ENCODE measurements around the gene GALNT2. TPM values are rescaled to one million over a fixed set of nuclear protein-coding genes. Genes with fewer than 3 reads are reported as not detected.

GALNT2 gene
- total RNA-seq, 4 donors from 2014 or later, result 41.7 to 56.4 (median 50.7) TPM

DNA sequence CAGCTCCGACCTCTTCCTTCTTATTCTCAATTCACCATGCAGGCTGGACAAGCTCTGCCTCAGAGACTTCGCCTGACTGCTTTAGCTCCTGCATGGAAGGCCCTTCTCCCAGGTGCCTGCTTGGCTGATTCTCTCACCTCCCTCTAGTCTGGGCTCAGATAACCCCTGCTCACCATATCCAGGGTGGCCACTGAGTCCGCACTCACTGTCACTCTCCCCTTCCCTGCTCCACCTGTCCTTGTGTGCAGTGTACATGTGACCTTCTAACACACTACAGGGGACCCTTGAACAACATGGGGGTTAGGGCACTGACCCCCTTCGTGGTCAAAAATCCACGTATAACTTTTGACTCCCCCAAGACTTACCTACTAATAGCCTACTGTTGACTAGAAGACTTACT, 14.4 kb upstream of the GALNT2 start:
- TF ChIP-seq, protein P1, sequence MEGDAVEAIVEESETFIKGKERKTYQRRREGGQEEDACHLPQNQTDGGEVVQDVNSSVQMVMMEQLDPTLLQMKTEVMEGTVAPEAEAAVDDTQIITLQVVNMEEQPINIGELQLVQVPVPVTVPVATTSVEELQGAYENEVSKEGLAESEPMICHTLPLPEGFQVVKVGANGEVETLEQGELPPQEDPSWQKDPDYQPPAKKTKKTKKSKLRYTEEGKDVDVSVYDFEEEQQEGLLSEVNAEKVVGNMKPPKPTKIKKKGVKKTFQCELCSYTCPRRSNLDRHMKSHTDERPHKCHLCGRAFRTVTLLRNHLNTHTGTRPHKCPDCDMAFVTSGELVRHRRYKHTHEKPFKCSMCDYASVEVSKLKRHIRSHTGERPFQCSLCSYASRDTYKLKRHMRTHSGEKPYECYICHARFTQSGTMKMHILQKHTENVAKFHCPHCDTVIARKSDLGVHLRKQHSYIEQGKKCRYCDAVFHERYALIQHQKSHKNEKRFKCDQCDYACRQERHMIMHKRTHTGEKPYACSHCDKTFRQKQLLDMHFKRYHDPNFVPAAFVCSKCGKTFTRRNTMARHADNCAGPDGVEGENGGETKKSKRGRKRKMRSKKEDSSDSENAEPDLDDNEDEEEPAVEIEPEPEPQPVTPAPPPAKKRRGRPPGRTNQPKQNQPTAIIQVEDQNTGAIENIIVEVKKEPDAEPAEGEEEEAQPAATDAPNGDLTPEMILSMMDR (IDR thresholded peaks at IDR 0.05; ENCODE audit: low read depth), result no peak

DNA sequence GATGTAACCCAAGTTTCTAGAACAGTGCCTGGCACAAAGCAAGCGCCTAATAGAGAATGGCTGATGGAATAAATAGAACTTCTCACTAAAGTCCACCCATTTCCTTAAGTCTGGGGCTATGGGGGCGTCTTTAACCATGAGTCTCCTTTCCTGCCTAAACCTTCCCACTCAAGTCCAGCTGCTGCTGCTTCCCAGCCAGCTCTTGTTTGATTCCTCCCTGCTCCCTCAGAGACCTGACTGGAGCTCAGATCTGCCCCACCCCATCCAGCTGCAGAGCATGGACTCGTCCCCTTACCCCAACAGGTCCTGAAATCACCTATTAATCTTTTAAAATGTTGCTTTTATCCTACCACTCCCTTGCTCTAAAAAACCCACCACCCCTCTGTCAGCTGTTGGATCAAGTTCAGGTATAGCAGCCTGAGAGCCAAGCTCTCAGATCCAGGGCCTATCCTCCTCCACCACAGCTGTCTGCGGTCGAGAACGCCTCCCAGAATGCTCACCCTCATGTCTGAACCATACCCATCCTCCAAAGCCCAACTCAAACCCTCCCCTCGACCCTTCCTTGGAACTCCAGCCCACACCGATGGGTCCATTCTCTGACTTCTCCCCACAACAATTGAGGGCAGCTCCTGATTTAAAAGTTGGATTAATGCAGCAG, 12.8 kb upstream of the GALNT2 start:
- TF ChIP-seq, protein P1 (IDR thresholded peaks at IDR 0.05; ENCODE audit: low read depth), result no peak

DNA sequence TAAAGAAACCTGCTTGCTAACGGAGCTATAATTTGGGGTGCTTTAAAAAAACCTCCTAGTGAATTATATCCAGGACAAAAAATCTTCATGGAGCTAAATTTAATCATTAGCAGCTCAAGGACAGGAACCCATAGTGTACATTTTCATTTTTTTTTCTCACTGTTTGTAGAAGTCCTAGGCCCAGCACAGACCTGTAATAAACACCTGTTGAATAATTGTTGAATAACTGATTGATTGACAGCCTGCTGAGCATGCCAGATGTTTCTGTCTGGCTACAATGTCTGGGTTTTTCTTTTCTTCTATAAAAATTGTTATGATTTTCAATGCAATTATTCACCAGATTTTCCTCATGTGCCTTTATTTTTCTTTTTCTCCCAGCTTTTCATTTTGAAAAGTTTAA, 10.9 kb upstream of the GALNT2 start:
- TF ChIP-seq, protein P1 (IDR thresholded peaks at IDR 0.05; ENCODE audit: low read depth), result no peak

DNA sequence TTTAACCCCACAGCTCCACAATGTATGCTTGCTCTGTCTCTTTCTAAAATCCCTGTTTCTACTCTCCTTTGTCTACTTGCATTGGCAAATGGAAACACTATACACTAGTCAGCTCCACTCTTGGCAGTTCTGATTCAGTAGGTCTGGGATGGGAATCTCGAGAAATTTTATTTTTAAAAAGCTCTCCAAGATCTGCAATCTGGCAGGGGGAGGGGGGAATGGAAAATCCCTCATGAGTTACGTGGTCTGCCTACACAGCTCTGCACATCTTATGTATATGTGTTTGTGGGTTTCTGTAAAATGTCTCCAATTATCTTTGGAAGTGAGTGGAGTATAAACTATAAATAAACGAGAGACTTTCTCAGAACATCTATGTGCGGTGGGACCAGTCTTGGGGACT, 9.9 kb upstream of the GALNT2 start:
- TF ChIP-seq, protein P1 (IDR thresholded peaks at IDR 0.05; ENCODE audit: low read depth), result no peak

DNA sequence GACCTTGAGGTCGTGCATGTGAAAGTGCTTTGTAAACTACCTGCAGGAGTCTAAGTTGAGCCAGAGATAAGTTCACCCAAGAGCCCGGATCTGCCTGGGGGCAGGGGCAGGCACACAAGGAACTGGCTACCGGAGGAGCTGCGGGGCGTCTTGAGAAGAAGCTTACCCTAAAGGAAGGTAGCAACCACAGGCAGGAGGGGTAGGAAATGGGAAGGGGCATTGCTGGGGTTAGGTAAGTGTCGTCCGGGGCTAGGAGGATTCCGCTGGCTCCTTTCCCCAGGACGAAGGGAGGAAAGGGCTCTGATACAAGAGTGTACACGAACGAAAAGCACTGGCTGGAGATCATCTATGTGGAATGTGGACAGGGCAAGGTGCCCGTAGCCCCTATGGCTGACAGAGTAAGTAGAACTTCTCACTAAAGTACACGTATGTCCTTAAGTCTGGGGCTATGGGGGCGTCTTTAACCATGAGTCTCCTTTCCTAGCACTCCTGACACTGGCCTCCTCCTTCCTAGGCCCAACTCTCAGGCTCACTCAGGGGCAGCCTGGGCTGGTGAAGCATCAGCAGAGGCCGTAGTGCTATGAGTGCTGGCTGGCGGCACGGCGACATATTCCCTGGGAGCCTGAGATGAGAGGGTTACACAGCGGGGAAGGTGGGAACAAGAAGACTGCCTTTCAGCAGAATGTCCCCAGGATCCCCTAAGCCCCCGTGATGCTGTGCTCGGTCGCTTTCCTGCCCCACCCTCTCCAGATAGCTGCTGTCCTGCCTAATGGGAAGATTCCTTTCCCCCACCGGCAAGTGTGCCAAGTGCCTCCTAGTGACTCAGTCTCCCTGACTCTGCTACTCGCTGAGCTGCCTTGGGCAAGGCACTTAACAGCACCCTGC, 9.1 kb upstream of the GALNT2 start:
- TF ChIP-seq, protein P1 (IDR thresholded peaks at IDR 0.05; ENCODE audit: low read depth), result no peak

DNA sequence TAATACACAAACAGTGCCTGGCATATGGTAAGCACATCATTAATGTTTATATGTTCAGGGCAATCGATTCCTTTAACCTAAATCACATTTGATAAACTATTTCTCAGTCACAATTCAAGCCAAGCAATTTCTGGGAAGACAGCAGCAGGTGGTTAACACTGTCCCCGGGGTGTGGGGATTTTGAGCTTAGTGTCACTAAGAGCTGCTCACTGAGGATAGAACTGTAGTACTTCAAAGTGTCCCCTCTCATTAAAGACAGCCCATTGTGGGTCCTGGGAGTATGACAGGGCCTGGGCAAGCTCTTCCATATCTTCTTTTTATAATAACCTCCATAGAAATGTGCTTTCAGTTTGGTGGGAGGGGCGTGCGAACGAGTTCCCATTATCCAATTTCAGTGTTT, 8.4 kb upstream of the GALNT2 start:
- TF ChIP-seq, protein P1 (IDR thresholded peaks at IDR 0.05; ENCODE audit: low read depth), result no peak

DNA sequence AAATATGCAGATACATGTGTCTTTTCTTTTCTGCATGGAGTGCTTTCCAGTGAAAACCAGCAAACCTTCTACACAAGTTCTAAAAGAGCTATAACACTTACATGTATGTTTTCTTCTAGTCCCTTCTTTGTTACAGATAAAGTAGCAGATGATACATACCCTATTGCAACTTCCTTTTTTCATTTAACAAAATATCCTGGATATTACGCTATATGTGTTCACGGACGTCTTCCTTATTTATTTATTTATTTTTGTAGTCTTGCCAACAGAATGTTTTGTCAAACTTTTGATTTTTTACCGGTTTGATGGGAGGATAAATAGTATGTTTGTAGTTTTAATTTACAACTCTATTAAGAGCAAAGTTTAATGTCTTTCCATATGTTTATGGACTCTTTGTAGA, 5.2 kb upstream of the GALNT2 start:
- TF ChIP-seq, protein P1 (IDR thresholded peaks at IDR 0.05; ENCODE audit: low read depth), result no peak

All from subcutaneous adipose tissue (tissue), 4 donors.